Ectodermal cell (in vitro differentiated cells): ENCODE results near the gene MAPK8IP1.

Source experiments
- H3K27ac ChIP-seq: 2 replicates; pipeline ENCODE4 v1.7.0; 2013; ENCODE audit warnings: mild to moderate bottlenecking, low read depth, low read length; ENCODE audit not compliant: insufficient read depth, poor library complexity, severe bottlenecking
- H3K27me3 ChIP-seq: 2 replicates; pipeline ENCODE4 v1.7.0; 2013; ENCODE audit warnings: mild to moderate bottlenecking, low read length; ENCODE audit not compliant: insufficient read depth, control insufficient read depth, poor library complexity, severe bottlenecking
- H3K36me3 ChIP-seq: one replicate; pipeline ENCODE4 v1.7.0; 2013; ENCODE audit warnings: low read length; ENCODE audit not compliant: control insufficient read depth, insufficient read depth
- H3K4me1 ChIP-seq: one replicate; pipeline ENCODE4 v1.7.0; 2013; ENCODE audit warnings: low read length; ENCODE audit not compliant: control insufficient read depth, insufficient read depth
- H3K4me3 ChIP-seq: 2 replicates; pipeline ENCODE4 v1.7.0; 2013; ENCODE audit warnings: low read depth, low read length, control low read depth; ENCODE audit not compliant: insufficient read depth
- H3K9me3 ChIP-seq: 2 replicates; pipeline ENCODE4 v1.7.0; 2013; ENCODE audit warnings: mild to moderate bottlenecking, low read length, moderate library complexity; ENCODE audit not compliant: control insufficient read depth
- WGBS, 2 experiments: methylation state at CpG; one replicate each; pipeline ENCODE4 v1.1.7; 2013; ENCODE audit warnings: missing lambda C conversion rate in 2 of 2; 5-methylcytosine and 5-hydroxymethylcytosine counted together

The MAPK8IP1 gene

GRCh38 chr11:45926536-45927331 is 41.3 kb downstream of the MAPK8IP1 start:
- Histone ChIP-seq H3K27ac (no peak overlapping the region), H3K9me3 (no peaks in the 10 kb centered on the region), H3K36me3 (no peaks in the 10 kb centered on the region), H3K27me3 (peaks cover 26% of the 10 kb centered on the region), H3K4me3 (no peak overlapping the region), H3K4me1 (peaks cover 4% of the 10 kb centered on the region)
- 94 to 95% methylated on average over 12 of the region's 12 CpGs for WGBS, 2 experiments

- Histone ChIP-seq H3K4me1 (no peaks in the 10 kb centered on the region), H3K27ac (no peak overlapping the region), H3K36me3 (no peaks in the 10 kb centered on the region), H3K27me3 (peaks cover 21% of the 10 kb centered on the region), H3K4me3 (no peak overlapping the region), H3K9me3 (no peaks in the 10 kb centered on the region)
- WGBS, 2 experiments, result 90 to 93% methylated on average over 15 of the region's 15 CpGs
Observed at GRCh38 chr11:45927332-45927683, 41.9 kb downstream of the MAPK8IP1 start.

GRCh38 chr11:45927684-45928413 is 42.4 kb downstream of the MAPK8IP1 start:
- Histone ChIP-seq H3K9me3 (no peaks in the 10 kb centered on the region), H3K4me1 (no peaks in the 10 kb centered on the region), H3K27me3 (peaks cover 15% of the 10 kb centered on the region), H3K36me3 (no peaks in the 10 kb centered on the region), H3K27ac (no peak overlapping the region), H3K4me3 (no peak overlapping the region)
- WGBS, 2 experiments, result 92 to 93% methylated on average over 27 of the region's 27 CpGs

- peaks cover 7% of the 10 kb centered on the region for H3K27me3 ChIP-seq
- 94% methylated on average over 13 of the region's 13 CpGs for WGBS, 2 experiments
- no peak overlapping the region for H3K4me3 ChIP-seq
Observed at GRCh38 chr11:45928535-45929215, 43.2 kb downstream of the MAPK8IP1 start.

GRCh38 chr11:45929486-45930030 is 44.1 kb downstream of the MAPK8IP1 start:
- Histone ChIP-seq H3K27ac (no peak overlapping the region), H3K9me3 (no peaks in the 10 kb centered on the region), H3K27me3 (no peaks in the 10 kb centered on the region), H3K36me3 (peaks cover 14% of the 10 kb centered on the region), H3K4me1 (no peaks in the 10 kb centered on the region), H3K4me3 (no peak overlapping the region)
- 90% methylated on average over 10 of the region's 10 CpGs for WGBS, 2 experiments

More at GRCh38 chr11:45928535-45929215, 43.2 kb downstream of the MAPK8IP1 start:
- no peaks in the 10 kb centered on the region for H3K9me3 ChIP-seq
- peaks cover 6% of the 10 kb centered on the region for H3K36me3 ChIP-seq
- H3K4me1 ChIP-seq, result no peaks in the 10 kb centered on the region
- no peak overlapping the region for H3K27ac ChIP-seq

- Histone ChIP-seq H3K27me3 (no peaks in the 10 kb centered on the region), H3K36me3 (peaks cover 20% of the 10 kb centered on the region), H3K4me3 (no peak overlapping the region), H3K9me3 (no peaks in the 10 kb centered on the region), H3K4me1 (no peaks in the 10 kb centered on the region), H3K27ac (no peak overlapping the region)
- 95% methylated on average over 14 of the region's 14 CpGs for WGBS, 2 experiments
Observed at GRCh38 chr11:45930031-45930794, 44.8 kb downstream of the MAPK8IP1 start.

- Histone ChIP-seq H3K4me3 (no peak overlapping the region), H3K36me3 (peaks cover 27% of the 10 kb centered on the region), H3K27me3 (no peaks in the 10 kb centered on the region), H3K4me1 (no peaks in the 10 kb centered on the region), H3K27ac (no peak overlapping the region), H3K9me3 (no peaks in the 10 kb centered on the region)
- WGBS, 2 experiments, result 92% methylated on average over 8 of the region's 8 CpGs
Observed at GRCh38 chr11:45930951-45931570, 45.6 kb downstream of the MAPK8IP1 start.

- no peaks in the 10 kb centered on the region for H3K27me3 ChIP-seq
- WGBS, 2 experiments, result 96% methylated on average over 10 of the region's 10 CpGs
- no peak overlapping the region for H3K4me3 ChIP-seq
- no peaks in the 10 kb centered on the region for H3K9me3 ChIP-seq
- H3K4me1 ChIP-seq, result no peaks in the 10 kb centered on the region
- H3K36me3 ChIP-seq, result peaks cover 31% of the 10 kb centered on the region
- no peak overlapping the region for H3K27ac ChIP-seq
Observed at GRCh38 chr11:45931739-45932138, 46.3 kb downstream of the MAPK8IP1 start.

- Histone ChIP-seq H3K4me1 (no peaks in the 10 kb centered on the region), H3K4me3 (no peak overlapping the region), H3K27me3 (no peaks in the 10 kb centered on the region), H3K36me3 (peaks cover 31% of the 10 kb centered on the region), H3K27ac (no peak overlapping the region), H3K9me3 (no peaks in the 10 kb centered on the region)
- 91 to 95% methylated on average over 8 of the region's 8 CpGs for WGBS, 2 experiments
Observed at GRCh38 chr11:45932217-45932616, 46.8 kb downstream of the MAPK8IP1 start.
